K562 (cell line): ENCODE results near the gene PVALEF. TPM values are rescaled to one million over a fixed set of nuclear protein-coding genes. Genes with fewer than 3 reads are reported as not detected.

Experiments
- ARID1B ChIP-seq: fragments of 450-650 bp; IDR thresholded peaks from 2 replicates; pipeline ENCODE4 v1.6.1; 2016; ENCODE audit warnings: antibody characterized with exemption, mild to moderate bottlenecking, inconsistent platforms
- CBFB ChIP-seq: sonication (generic); formaldehyde crosslinking; IDR thresholded peaks from 2 replicates; pipeline ENCODE4 v1.4.0; 2020; ENCODE audit warnings: mild to moderate bottlenecking, missing genetic modification reagents
- DPF2 ChIP-seq: fragments of 450-650 bp; IDR thresholded peaks from 2 replicates; pipeline ENCODE4 v1.6.1; 2016
- ETS1 ChIP-seq: conservative IDR thresholded peaks from 2 replicates; pipeline ENCODE4 v1.6.1; 2011; ENCODE audit warnings: low read depth, mild to moderate bottlenecking, low read length; ENCODE audit not compliant: control insufficient read depth
- GATA2 ChIP-seq: sonication (generic); formaldehyde crosslinking; IDR thresholded peaks from 2 replicates; pipeline ENCODE4 v1.4.0; 2020; ENCODE audit warnings: mild to moderate bottlenecking, missing genetic modification reagents
- KDM4B ChIP-seq, 2 experiments: fragments of 450-650 bp in 1 of 2; sonication (generic) in 1 of 2; IDR thresholded peaks; 2 replicates each; pipeline ENCODE4 v1.6.1; 2016 to 2017; ENCODE audit warnings: borderline replicate concordance in 2 of 2, antibody characterized with exemption in 1 of 2, low read depth in 1 of 2, mild to moderate bottlenecking in 1 of 2
- MBD2 ChIP-seq: sonication (generic); IDR thresholded peaks from 2 replicates; pipeline ENCODE4 v1.6.1; 2016; ENCODE audit warnings: low read depth, borderline replicate concordance
- MYBL2 ChIP-seq, 2 experiments: fragments of 450-650 bp in 1 of 2; sonication (generic) in 1 of 2; formaldehyde crosslinking in 1 of 2; IDR thresholded peaks; 2 replicates each; pipeline versions ENCODE4 v1.6.1 to v1.8.1; 2017 to 2022; ENCODE audit warnings: borderline replicate concordance in 1 of 2, inconsistent platforms in 1 of 2, low read depth in 1 of 2, mild to moderate bottlenecking in 1 of 2, missing genetic modification reagents in 1 of 2, moderate library complexity in 1 of 2
- NCOA6 ChIP-seq: fragments of 450-650 bp; IDR thresholded peaks from 2 replicates; pipeline ENCODE4 v1.6.1; 2017; ENCODE audit warnings: mild to moderate bottlenecking
- NR2C1 ChIP-seq, 2 experiments: fragments of 450-650 bp; IDR thresholded peaks; 2 replicates each; pipeline ENCODE4 v1.6.1; 2017; ENCODE audit warnings: mild to moderate bottlenecking in 2 of 2, antibody characterized with exemption in 1 of 2, inconsistent platforms in 1 of 2, missing compliant biosample characterization in 1 of 2, missing genetic modification characterization in 1 of 2
- TSHZ1 ChIP-seq: fragments of 250-450 bp; sonication (Bioruptor Pico); IDR thresholded peaks from 2 replicates; pipeline ENCODE4 v1.4.0; 2020; ENCODE audit warnings: mild to moderate bottlenecking, moderate library complexity
- YY1 ChIP-seq, 3 experiments: IDR thresholded peaks; 2 replicates each; pipeline ENCODE4 v1.6.1; 2011; ENCODE audit warnings: low read length in 2 of 3, mild to moderate bottlenecking in 2 of 3, moderate library complexity in 2 of 3, borderline replicate concordance in 1 of 3, control low read depth in 1 of 3, low read depth in 1 of 3; ENCODE audit not compliant: insufficient read depth in 3 of 3, insufficient replicate concordance in 2 of 3, control insufficient read depth in 1 of 3, insufficient read length in 1 of 3; ENCODE audit errors: extremely low read depth in 1 of 3
- ZFP1 ChIP-seq: fragments of 450-650 bp; formaldehyde crosslinking; IDR thresholded peaks from 2 replicates; pipeline ENCODE4 v1.4.0; 2020; ENCODE audit warnings: mild to moderate bottlenecking, mixed read lengths
- ZNF41 ChIP-seq: fragments of 250-450 bp; sonication (Bioruptor Pico); conservative IDR thresholded peaks from 2 replicates; pipeline ENCODE4 v1.4.0; 2020; ENCODE audit warnings: mild to moderate bottlenecking
- polyA plus RNA-seq, 8 experiments: library from polyadenylated mRNA; depleted of rRNA in 4 of 8; stranded (reverse) in 5 of 8; unstranded in 3 of 8; fragments of >200 nt; fragmentation: Nextera tagmentation in 2 of 8; fragmentation: Illumina TruSeq in 1 of 8; extraction: Ambion mirVana in 2 of 8; extraction: Trizol in 1 of 8; gene quantifications; 2 replicates each; pipeline versions ENCODE4 v1.2.1 to v1.2.3, GENCODE V29; 2011 to 2014; ENCODE audit warnings: inconsistent platforms in 1 of 8, missing spikeins in 1 of 8
- total RNA-seq, 7 experiments: library from RNA; depleted of rRNA in 6 of 7; stranded (reverse); fragments of >200 nt in 6 of 7; fragmentation: Illumina TruSeq in 2 of 7; extraction: Trizol in 2 of 7; gene quantifications; 2 replicates each; pipeline versions ENCODE4 v1.2.1 to v1.2.3, GENCODE V29; 2011 to 2021; ENCODE audit warnings: low replicate concordance in 1 of 7
- TF ChIP-seq, protein P1 (sequence below): fragments of 450-650 bp; IDR thresholded peaks from 2 replicates; pipeline ENCODE4 v1.6.1; 2017; ENCODE audit warnings: antibody characterized with exemption, mild to moderate bottlenecking

PVALEF gene
- total and polyA plus RNA-seq, 9 of the 15 experiments (the other 6 are each of a cell fraction or from before 2014, with no cell fraction given) = not detected

DNA sequence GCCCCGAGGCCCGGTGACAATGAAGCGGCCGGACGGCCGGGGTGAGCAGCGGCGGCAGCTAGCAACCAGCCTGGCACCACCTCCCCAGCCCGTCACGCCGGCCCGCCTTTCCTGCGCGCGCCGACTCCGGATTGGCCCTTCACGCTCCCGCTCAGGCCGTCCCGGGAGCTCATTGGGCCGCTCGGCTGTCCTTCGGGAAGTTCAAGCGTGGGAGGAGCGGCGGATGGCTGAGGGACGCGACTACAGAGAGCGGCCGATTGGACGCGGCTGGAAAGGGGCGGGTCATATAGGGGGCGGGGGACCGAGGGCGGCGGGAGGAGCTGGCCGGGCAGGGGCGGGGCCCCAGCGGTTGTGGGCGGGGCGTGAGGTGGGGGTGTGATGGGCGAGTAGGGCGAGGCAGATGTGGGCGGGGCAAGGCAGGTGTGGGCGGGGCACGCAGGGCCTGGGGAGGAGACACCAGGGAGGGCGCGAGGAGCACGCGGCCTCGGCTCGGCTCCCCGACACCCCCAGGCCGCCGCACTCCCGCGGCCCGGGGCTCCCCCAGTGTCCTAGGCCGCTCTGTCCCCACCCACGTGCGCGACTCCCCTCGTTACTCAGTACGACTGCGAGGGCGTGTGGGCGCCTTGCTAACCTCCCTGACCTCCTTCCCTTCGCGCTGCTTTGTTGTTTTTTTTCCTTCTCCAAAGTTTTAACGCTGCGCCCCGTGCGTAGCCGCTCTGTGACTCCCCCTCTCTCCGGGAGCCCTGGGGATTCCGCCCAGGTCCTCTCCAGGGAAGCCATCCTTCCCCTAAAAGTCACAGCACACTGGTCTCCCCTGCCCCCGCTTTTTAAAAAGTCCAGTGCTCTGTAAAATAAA lies 57.8 kb downstream of the PVALEF start, which contains the start of gene CEP131 (continued):
- no peak for TF ChIP-seq NR2C1 (IDR thresholded peaks at IDR 0.05)
- TF ChIP-seq NR2C1 (tag; IDR thresholded peaks at IDR 0.05) = 0 out of 2 replicates have a peak, but pooled peaks have one; percentile 15
- TF ChIP-seq CBFB (CRISPR knock-in tag) = no peak
- no peak for TF ChIP-seq NCOA6
- TF ChIP-seq ARID1B = no peak; the same call in 1 of the 2 replicates
- no peak for TF ChIP-seq TSHZ1 (CRISPR knock-in tag)
- peak; percentile 63; the same call in 1 of the 2 replicates for TF ChIP-seq DPF2
- TF ChIP-seq YY1 (IDR thresholded peaks at IDR 0.05; ENCODE audit: borderline replicate concordance in 1 of 3, control insufficient read depth in 1 of 3, extremely low read depth in 1 of 3, insufficient read depth in 3 of 3, insufficient read length in 1 of 3, insufficient replicate concordance in 2 of 3, low read depth in 1 of 3, low read length in 2 of 3) = peak in 2 of 3 experiments; percentile 8 to 15
- TF ChIP-seq MBD2 = peak; percentile 99
- TF ChIP-seq, protein P1, sequence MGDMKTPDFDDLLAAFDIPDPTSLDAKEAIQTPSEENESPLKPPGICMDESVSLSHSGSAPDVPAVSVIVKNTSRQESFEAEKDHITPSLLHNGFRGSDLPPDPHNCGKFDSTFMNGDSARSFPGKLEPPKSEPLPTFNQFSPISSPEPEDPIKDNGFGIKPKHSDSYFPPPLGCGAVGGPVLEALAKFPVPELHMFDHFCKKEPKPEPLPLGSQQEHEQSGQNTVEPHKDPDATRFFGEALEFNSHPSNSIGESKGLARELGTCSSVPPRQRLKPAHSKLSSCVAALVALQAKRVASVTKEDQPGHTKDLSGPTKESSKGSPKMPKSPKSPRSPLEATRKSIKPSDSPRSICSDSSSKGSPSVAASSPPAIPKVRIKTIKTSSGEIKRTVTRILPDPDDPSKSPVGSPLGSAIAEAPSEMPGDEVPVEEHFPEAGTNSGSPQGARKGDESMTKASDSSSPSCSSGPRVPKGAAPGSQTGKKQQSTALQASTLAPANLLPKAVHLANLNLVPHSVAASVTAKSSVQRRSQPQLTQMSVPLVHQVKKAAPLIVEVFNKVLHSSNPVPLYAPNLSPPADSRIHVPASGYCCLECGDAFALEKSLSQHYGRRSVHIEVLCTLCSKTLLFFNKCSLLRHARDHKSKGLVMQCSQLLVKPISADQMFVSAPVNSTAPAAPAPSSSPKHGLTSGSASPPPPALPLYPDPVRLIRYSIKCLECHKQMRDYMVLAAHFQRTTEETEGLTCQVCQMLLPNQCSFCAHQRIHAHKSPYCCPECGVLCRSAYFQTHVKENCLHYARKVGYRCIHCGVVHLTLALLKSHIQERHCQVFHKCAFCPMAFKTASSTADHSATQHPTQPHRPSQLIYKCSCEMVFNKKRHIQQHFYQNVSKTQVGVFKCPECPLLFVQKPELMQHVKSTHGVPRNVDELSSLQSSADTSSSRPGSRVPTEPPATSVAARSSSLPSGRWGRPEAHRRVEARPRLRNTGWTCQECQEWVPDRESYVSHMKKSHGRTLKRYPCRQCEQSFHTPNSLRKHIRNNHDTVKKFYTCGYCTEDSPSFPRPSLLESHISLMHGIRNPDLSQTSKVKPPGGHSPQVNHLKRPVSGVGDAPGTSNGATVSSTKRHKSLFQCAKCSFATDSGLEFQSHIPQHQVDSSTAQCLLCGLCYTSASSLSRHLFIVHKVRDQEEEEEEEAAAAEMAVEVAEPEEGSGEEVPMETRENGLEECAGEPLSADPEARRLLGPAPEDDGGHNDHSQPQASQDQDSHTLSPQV = peak; percentile 93
- TF ChIP-seq ETS1 = no peak; the same call in 1 of the 2 replicates
- no peak for TF ChIP-seq MYBL2 (IDR thresholded peaks at IDR 0.05; ENCODE audit: low read depth)
- no peak for TF ChIP-seq MYBL2 (CRISPR knock-in tag; IDR thresholded peaks at IDR 0.05; ENCODE audit: borderline replicate concordance)
- no peak for TF ChIP-seq ZNF41 (CRISPR knock-in tag)
- no peak for TF ChIP-seq GATA2 (CRISPR knock-in tag)
- no peak for TF ChIP-seq KDM4B (IDR thresholded peaks at IDR 0.05; ENCODE audit: borderline replicate concordance in 2 of 2, low read depth in 1 of 2)
- TF ChIP-seq ZFP1 (CRISPR knock-in tag) = no peak
